Sigmoid colon (tissue), 4 donors: ENCODE data around the gene TFAM.

Source experiments
- POLR2AphosphoS5 ChIP-seq, 4 donors: sonication (generic); formaldehyde crosslinking; IDR thresholded peaks; one replicate each; pipeline ENCODE4 v1.6.1; 2017; ENCODE audit warnings: antibody characterized with exemption in 4 of 4
- TF ChIP-seq, protein P1 (sequence below), 4 experiments: fragments of 450-650 bp in 3 of 4; fragments of 200-600 bp in 1 of 4; IDR thresholded peaks; one replicate each; pipeline ENCODE4 v1.5.1; 2016 to 2019; ENCODE audit warnings: antibody characterized with exemption in 4 of 4, mild to moderate bottlenecking in 3 of 4, moderate library complexity in 2 of 4

DNA sequence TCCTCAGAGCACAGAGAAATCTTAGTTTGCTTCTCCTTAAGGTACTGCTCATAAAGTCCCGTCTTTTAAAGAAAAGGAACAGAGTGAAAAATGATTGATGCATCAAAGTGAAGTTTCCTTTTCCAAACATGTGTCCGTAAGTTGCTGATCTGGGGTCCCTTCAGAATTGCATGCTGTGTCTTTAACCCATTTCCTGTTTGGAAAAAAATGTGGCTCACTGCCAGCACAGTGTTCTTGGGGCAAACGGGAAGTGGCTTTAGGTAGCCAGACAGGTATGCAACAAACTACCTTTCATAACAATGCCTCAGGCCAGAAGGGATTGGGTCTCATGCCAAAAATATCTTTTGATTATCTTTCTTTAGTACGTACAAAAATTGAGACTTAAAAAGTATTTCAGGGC lies 50.9 kb downstream of the TFAM start:
- TF ChIP-seq, protein P1, sequence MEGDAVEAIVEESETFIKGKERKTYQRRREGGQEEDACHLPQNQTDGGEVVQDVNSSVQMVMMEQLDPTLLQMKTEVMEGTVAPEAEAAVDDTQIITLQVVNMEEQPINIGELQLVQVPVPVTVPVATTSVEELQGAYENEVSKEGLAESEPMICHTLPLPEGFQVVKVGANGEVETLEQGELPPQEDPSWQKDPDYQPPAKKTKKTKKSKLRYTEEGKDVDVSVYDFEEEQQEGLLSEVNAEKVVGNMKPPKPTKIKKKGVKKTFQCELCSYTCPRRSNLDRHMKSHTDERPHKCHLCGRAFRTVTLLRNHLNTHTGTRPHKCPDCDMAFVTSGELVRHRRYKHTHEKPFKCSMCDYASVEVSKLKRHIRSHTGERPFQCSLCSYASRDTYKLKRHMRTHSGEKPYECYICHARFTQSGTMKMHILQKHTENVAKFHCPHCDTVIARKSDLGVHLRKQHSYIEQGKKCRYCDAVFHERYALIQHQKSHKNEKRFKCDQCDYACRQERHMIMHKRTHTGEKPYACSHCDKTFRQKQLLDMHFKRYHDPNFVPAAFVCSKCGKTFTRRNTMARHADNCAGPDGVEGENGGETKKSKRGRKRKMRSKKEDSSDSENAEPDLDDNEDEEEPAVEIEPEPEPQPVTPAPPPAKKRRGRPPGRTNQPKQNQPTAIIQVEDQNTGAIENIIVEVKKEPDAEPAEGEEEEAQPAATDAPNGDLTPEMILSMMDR (IDR thresholded peaks at IDR 0.05) = no peak
- TF ChIP-seq POLR2AphosphoS5 (IDR thresholded peaks at IDR 0.05) = no peak
